LHCN-M2 (cell line): ENCODE data around the gene DUSP22. TPM values are rescaled to one million over a fixed set of nuclear protein-coding genes. Genes with fewer than 3 reads are reported as not detected.
"Not testable (repeated sequence)": the region's sequence is repeated elsewhere in the genome, so short reads cannot be mapped to it uniquely, and the experiment has no call there.

Source experiments
- DNase-seq: peaks from one replicate; pipeline ENCODE4 v3.0.0-alpha.2; 2012; ENCODE audit warnings: low read depth
- total RNA-seq: library from RNA; depleted of rRNA; stranded (reverse); fragments of >200 nt; gene quantifications from 2 replicates; pipeline ENCODE4 v1.2.3, GENCODE V29; 2014

DUSP22 gene
- total RNA-seq, 1 experiment from 2014 or later: 14.9 TPM

GRCh38 chr6:323730-324088, 31.4 kb downstream of the DUSP22 start:
- no peak for DNase-seq

GRCh38 chr6:324116-324728, 31.9 kb downstream of the DUSP22 start:
- DNase-seq: no peak

GRCh38 chr6:324729-325125, 32.4 kb downstream of the DUSP22 start:
- no peak for DNase-seq

- DNase-seq: not testable (repeated sequence)
Observed at GRCh38 chr6:325161-325860, 33.0 kb downstream of the DUSP22 start.

- not testable (repeated sequence) for DNase-seq
Observed at GRCh38 chr6:326066-326465, 33.8 kb downstream of the DUSP22 start.

GRCh38 chr6:326896-327537, 34.7 kb downstream of the DUSP22 start:
- no peak for DNase-seq

GRCh38 chr6:327538-328116, 35.3 kb downstream of the DUSP22 start:
- DNase-seq: peak; percentile 36

- DNase-seq: peak; percentile 88
Observed at GRCh38 chr6:328136-328670, 35.9 kb downstream of the DUSP22 start.

- no peak for DNase-seq
Observed at GRCh38 chr6:328924-329323, 36.6 kb downstream of the DUSP22 start.

- DNase-seq: no peak
Observed at GRCh38 chr6:329888-330691, 37.8 kb downstream of the DUSP22 start.

- no peak for DNase-seq
Observed at GRCh38 chr6:330948-331347, 38.7 kb downstream of the DUSP22 start.

- DNase-seq: no peak
Observed at GRCh38 chr6:331622-332521, 39.6 kb downstream of the DUSP22 start.

- DNase-seq: no peak
Observed at GRCh38 chr6:332671-333070, 40.4 kb downstream of the DUSP22 start.

GRCh38 chr6:333379-334002, 41.2 kb downstream of the DUSP22 start:
- DNase-seq: no peak

GRCh38 chr6:334536-335510, 42.5 kb downstream of the DUSP22 start:
- DNase-seq: no peak

GRCh38 chr6:335572-335971, 43.3 kb downstream of the DUSP22 start:
- no peak for DNase-seq

GRCh38 chr6:336159-337114, 44.1 kb downstream of the DUSP22 start:
- no peak for DNase-seq
